ENCODE data around the gene MEGF6. TPM values are rescaled to one million over a fixed set of nuclear protein-coding genes. Genes with fewer than 3 reads are reported as not detected.

The MEGF6 gene
- total and polyA plus RNA-seq, 7 donors, result 0.67 to 5.5 (median 3.7) TPM

- peaks cover 0 to 10% (median 2%) of the 10 kb centered on the region in 3 donors for H3K27me3 ChIP-seq (ENCODE audit: insufficient read depth in 3 of 3, low read length in 2 of 3)
- 78 to 84% (median 82%) methylated on average over 9 of the region's 9 CpGs for WGBS, 3 donors
- DNase-seq (no peak), ATAC-seq (no peak)
- no peak for TF ChIP-seq CTCF (IDR thresholded peaks at IDR 0.05)
- no peaks in the 10 kb centered on the region for H3K9me3 ChIP-seq
- intact Hi-C loops (cut with DNase I), result loop anchor here in 1 of 2 donors (5.0 kb wide), 1 partner anchor 272 kb away; no protein-coding TSS in a partner anchor
- H3K27ac ChIP-seq, result no peak overlapping the region
- H3K36me3 ChIP-seq (ENCODE audit: insufficient read depth in 1 of 2, low read depth in 1 of 2), result no peaks in the 10 kb centered on the region
- peaks cover 12% of the 10 kb centered on the region for H3K4me1 ChIP-seq
- no peak overlapping the region for H3K4me3 ChIP-seq
These were observed 161.0 kb downstream of the MEGF6 start for GRCh38 chr1:3450202-3450863.

GRCh38 chr1:3444736-3445135, 166.6 kb downstream of the MEGF6 start:
- H3K27ac ChIP-seq, result no peak overlapping the region
- no peak overlapping the region for H3K4me3 ChIP-seq
- H3K4me1 ChIP-seq, result no peaks in the 10 kb centered on the region
- no peak for TF ChIP-seq CTCF (IDR thresholded peaks at IDR 0.05)
- H3K27me3 ChIP-seq (ENCODE audit: insufficient read depth in 3 of 3, low read length in 2 of 3), result peaks cover 0 to 36% (median 5%) of the 10 kb centered on the region in 3 donors
- H3K36me3 ChIP-seq (ENCODE audit: insufficient read depth in 1 of 2, low read depth in 1 of 2), result no peaks in the 10 kb centered on the region
- intact Hi-C loops (cut with DNase I), result no loop called here
- DNase-seq, result peak; percentile 4 to 16
- ATAC-seq, result no peak
- no peaks in the 10 kb centered on the region for H3K9me3 ChIP-seq
- WGBS, 3 donors, result 50 to 62% (median 59%) methylated on average over 10 of the region's 10 CpGs

- no peak overlapping the region for H3K4me3 ChIP-seq
- no peak for ATAC-seq
- no peak for TF ChIP-seq CTCF (IDR thresholded peaks at IDR 0.05)
- intact Hi-C loops (cut with DNase I), result no loop called here
- H3K36me3 ChIP-seq (ENCODE audit: insufficient read depth in 1 of 2, low read depth in 1 of 2), result no peaks in the 10 kb centered on the region
- H3K9me3 ChIP-seq, result no peaks in the 10 kb centered on the region
- H3K27me3 ChIP-seq (ENCODE audit: insufficient read depth in 3 of 3, low read length in 2 of 3), result peaks cover 0 to 38% (median 5%) of the 10 kb centered on the region in 3 donors
- DNase-seq, result peak in 1 of 2 donors; percentile 21
- H3K27ac ChIP-seq, result no peak overlapping the region
- 87 to 92% (median 91%) methylated on average over 18 of the region's 18 CpGs for WGBS, 3 donors
- no peaks in the 10 kb centered on the region for H3K4me1 ChIP-seq
These were observed 167.0 kb downstream of the MEGF6 start for GRCh38 chr1:3444298-3444697.

GRCh38 chr1:3443807-3444206, 167.5 kb downstream of the MEGF6 start:
- 71 to 81% (median 74%) methylated on average over 7 of the region's 7 CpGs for WGBS, 3 donors
- intact Hi-C loops (cut with DNase I), result no loop called here
- no peaks in the 10 kb centered on the region for H3K9me3 ChIP-seq
- no peaks in the 10 kb centered on the region for H3K36me3 ChIP-seq (ENCODE audit: insufficient read depth in 1 of 2, low read depth in 1 of 2)
- no peak overlapping the region for H3K4me3 ChIP-seq
- no peaks in the 10 kb centered on the region for H3K4me1 ChIP-seq
- ATAC-seq (no peak), DNase-seq (no peak)
- H3K27ac ChIP-seq, result no peak overlapping the region
- peaks cover 0 to 38% (median 5%) of the 10 kb centered on the region in 3 donors for H3K27me3 ChIP-seq (ENCODE audit: insufficient read depth in 3 of 3, low read length in 2 of 3)
- TF ChIP-seq CTCF (IDR thresholded peaks at IDR 0.05), result no peak

- Histone ChIP-seq H3K4me3 (no peak overlapping the region), H3K4me1 (no peaks in the 10 kb centered on the region), H3K9me3 (no peaks in the 10 kb centered on the region), H3K27me3 (ENCODE audit: insufficient read depth in 3 of 3, low read length in 2 of 3) (peaks cover 0 to 39% (median 5%) of the 10 kb centered on the region in 3 donors), H3K36me3 (ENCODE audit: insufficient read depth in 1 of 2, low read depth in 1 of 2) (no peaks in the 10 kb centered on the region), H3K27ac (no peak overlapping the region)
- intact Hi-C loops (cut with DNase I), result no loop called here
- no peak for TF ChIP-seq CTCF (IDR thresholded peaks at IDR 0.05)
- ATAC-seq (no peak), DNase-seq (peak in 1 of 2 donors; percentile 2)
- 76 to 84% (median 81%) methylated on average over 12 of the region's 12 CpGs for WGBS, 3 donors
These were observed 168.4 kb downstream of the MEGF6 start for GRCh38 chr1:3442901-3443300.
